Activated T-helper 1 cell treated with anti-CD3 and anti-CD28 coated beads, Interleukin-12 subunit alpha, Interleukin-12 subunit beta, Interleukin-2, Interleukin-4 antibody, amounts not matched to agents 30 ng/mL and 10 ng/mL and 1 ng/mL, durations not matched to agents 14 hours and 24 hours and 36 hours (primary cell): Measurements from ENCODE around the gene TOB1. TPM values are rescaled to one million over a fixed set of nuclear protein-coding genes. Genes with fewer than 3 reads are reported as not detected.
A peak's percentile ranks its signal among the peaks of the same experiment; 100 is the strongest.

Source experiments
- DNase-seq: peaks from one replicate; pipeline ENCODE4 v3.0.0; 2021; ENCODE audit warnings: low spot score
- H3K27ac Mint-ChIP-seq: one replicate; pipeline ENCODE4 v1.8.0; 2021; ENCODE audit warnings: mild to moderate bottlenecking, mixed read lengths
- H3K27me3 Mint-ChIP-seq: one replicate; pipeline ENCODE4 v1.8.0; 2022; ENCODE audit warnings: mild to moderate bottlenecking, moderate library complexity, mixed read lengths; ENCODE audit not compliant: insufficient read depth
- H3K36me3 Mint-ChIP-seq: one replicate; pipeline ENCODE4 v1.8.0; 2021; ENCODE audit warnings: low read depth, mixed read lengths
- H3K4me1 Mint-ChIP-seq: one replicate; pipeline ENCODE4 v1.8.0; 2021; ENCODE audit warnings: low read depth, mixed read lengths
- H3K4me3 Mint-ChIP-seq: one replicate; pipeline ENCODE4 v1.8.0; 2021; ENCODE audit warnings: mild to moderate bottlenecking, moderate library complexity, mixed read lengths
- H3K9me3 Mint-ChIP-seq: one replicate; pipeline ENCODE4 v1.8.0; 2021; ENCODE audit warnings: mixed read lengths
- intact Hi-C: fragments of 100-400 bp; cut with micrococcal nuclease; formaldehyde crosslinking; loops from one replicate; pipeline ENCODE4 v1.15.1; 2024
- total RNA-seq: library from RNA; stranded (reverse); gene quantifications from 2 replicates; pipeline ENCODE4 v1.2.3, GENCODE V29; 2022

The TOB1 gene
- total RNA-seq, 1 donor from 2014 or later: 35.5 TPM

GRCh38 chr17:50872710-50873424 lies 6.7 kb upstream of the TOB1 start:
- Mint-ChIP-seq H3K4me1 (peaks cover 43% of the 10 kb centered on the region), H3K27ac (no peak overlapping the region), H3K36me3 (peaks cover 1% of the 10 kb centered on the region), H3K9me3 (no peaks in the 10 kb centered on the region), H3K4me3 (no peak overlapping the region), H3K27me3 (peaks cover 7% of the 10 kb centered on the region)
- intact Hi-C loops: no loop called here
- peak; percentile 45 for DNase-seq

DNA sequence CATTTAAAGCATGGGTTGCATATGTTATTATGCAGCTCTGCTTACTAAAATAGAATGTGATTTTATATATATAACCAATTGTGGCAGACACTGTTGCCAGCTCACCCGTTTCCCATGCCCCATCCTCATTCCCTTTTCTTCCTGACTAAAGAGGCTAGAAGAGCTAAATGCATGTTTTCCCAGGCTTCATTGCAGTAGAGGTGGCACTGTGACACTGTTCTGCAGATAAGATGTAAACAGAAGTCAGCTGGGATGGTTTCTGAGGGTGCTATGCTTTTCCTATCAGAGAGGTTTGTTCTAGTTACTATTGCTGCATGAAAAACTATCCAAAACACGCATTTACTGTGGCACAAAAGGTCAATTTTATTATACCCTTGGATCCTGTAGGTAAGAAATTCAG lies 5.7 kb upstream of the TOB1 start:
- no peak for DNase-seq
- Mint-ChIP-seq H3K27ac (peak overlapping the region; percentile 50), H3K4me3 (peak overlapping the region; percentile 8), H3K9me3 (no peaks in the 10 kb centered on the region), H3K4me1 (peaks cover 52% of the 10 kb centered on the region), H3K27me3 (peaks cover 5% of the 10 kb centered on the region), H3K36me3 (peaks cover 1% of the 10 kb centered on the region)
- intact Hi-C loops: no loop called here

- intact Hi-C loops: no loop called here
- Mint-ChIP-seq H3K4me1 (peaks cover 52% of the 10 kb centered on the region), H3K27me3 (peaks cover 2% of the 10 kb centered on the region), H3K27ac (peak overlapping the region; percentile 50), H3K9me3 (no peaks in the 10 kb centered on the region), H3K36me3 (peaks cover 1% of the 10 kb centered on the region), H3K4me3 (peak overlapping the region; percentile 72)
- peak; percentile 59 for DNase-seq
Measured at GRCh38 chr17:50871364-50871763, 5.2 kb upstream of the TOB1 start.

DNA sequence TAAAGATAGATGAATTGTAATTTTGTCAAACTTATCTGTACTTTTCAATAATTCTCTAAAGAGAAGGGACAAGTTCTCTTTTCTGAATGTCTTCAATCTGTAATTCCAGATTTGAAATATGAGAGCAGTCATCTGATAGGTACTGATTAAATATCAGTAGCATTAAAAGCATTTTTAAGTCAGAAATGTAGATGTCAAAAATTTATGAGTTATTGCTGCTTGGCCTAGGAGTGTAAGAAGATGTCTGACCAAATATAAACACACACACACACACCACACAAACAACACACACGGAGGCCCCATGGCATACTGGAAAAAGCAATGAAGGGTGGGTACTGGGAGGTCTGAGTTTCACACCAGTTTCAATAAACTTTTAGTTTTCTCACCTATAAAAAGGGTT lies 2.4 kb upstream of the TOB1 start:
- Mint-ChIP-seq H3K27ac (peak overlapping the region; percentile 27), H3K27me3 (peaks cover 2% of the 10 kb centered on the region), H3K4me1 (peaks cover 66% of the 10 kb centered on the region), H3K4me3 (peak overlapping the region; percentile 91), H3K9me3 (no peaks in the 10 kb centered on the region), H3K36me3 (peaks cover 10% of the 10 kb centered on the region)
- no peak for DNase-seq
- intact Hi-C loops: no loop called here

DNA sequence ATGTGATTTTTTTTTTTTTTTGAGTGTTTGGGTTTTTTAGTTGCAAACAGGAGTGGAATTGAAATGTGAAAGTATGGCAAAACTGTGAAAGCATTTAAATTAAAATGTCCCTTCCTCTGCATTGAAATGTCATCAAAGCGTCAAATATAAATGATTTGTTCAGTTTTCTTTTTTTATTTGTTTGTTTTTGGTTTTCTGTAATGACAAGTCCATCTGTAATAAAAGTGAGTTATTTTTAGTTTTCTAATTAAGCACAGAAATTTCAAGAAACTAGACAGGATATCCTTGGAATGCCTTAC lies 1.9 kb upstream of the TOB1 start:
- H3K9me3 Mint-ChIP-seq: no peaks in the 10 kb centered on the region
- peaks cover 2% of the 10 kb centered on the region for H3K27me3 Mint-ChIP-seq
- H3K36me3 Mint-ChIP-seq: peaks cover 15% of the 10 kb centered on the region
- H3K27ac Mint-ChIP-seq: peak overlapping the region; percentile 99
- H3K4me1 Mint-ChIP-seq: peaks cover 66% of the 10 kb centered on the region
- intact Hi-C loops: no loop called here
- H3K4me3 Mint-ChIP-seq: peak overlapping the region; percentile 91
- no peak for DNase-seq

- Mint-ChIP-seq H3K9me3 (no peaks in the 10 kb centered on the region), H3K36me3 (peaks cover 19% of the 10 kb centered on the region), H3K4me1 (peaks cover 66% of the 10 kb centered on the region), H3K27me3 (peaks cover 2% of the 10 kb centered on the region), H3K27ac (peak overlapping the region; percentile 99), H3K4me3 (peak overlapping the region; percentile 91)
- intact Hi-C loops: loop anchor here (1.0 to 2.0 kb wide), 5 partner anchors 43 to 254 kb away; no protein-coding TSS in a partner anchor
- peak; percentile 81 for DNase-seq
Measured at GRCh38 chr17:50867363-50868139, 1.4 kb upstream of the TOB1 start.

GRCh38 chr17:50866950-50867362 lies 802 bp upstream of the TOB1 start:
- peaks cover 2% of the 10 kb centered on the region for H3K27me3 Mint-ChIP-seq
- peaks cover 20% of the 10 kb centered on the region for H3K36me3 Mint-ChIP-seq
- H3K4me1 Mint-ChIP-seq: peaks cover 61% of the 10 kb centered on the region
- H3K27ac Mint-ChIP-seq: peak overlapping the region; percentile 99
- peak overlapping the region; percentile 91 for H3K4me3 Mint-ChIP-seq
- intact Hi-C loops: loop anchor here (1.0 to 2.0 kb wide), 8 partner anchors 44 to 299 kb away; partner anchors contain the start of genes ANKRD40, NME1 and NME2
- peak; percentile 55 for DNase-seq
- no peaks in the 10 kb centered on the region for H3K9me3 Mint-ChIP-seq

- intact Hi-C loops: loop anchor here (1.0 to 2.0 kb wide), 5 partner anchors 45 to 300 kb away; partner anchors contain the start of genes ANKRD40, NME1 and NME2
- peaks cover 2% of the 10 kb centered on the region for H3K27me3 Mint-ChIP-seq
- H3K36me3 Mint-ChIP-seq: peaks cover 27% of the 10 kb centered on the region
- H3K4me1 Mint-ChIP-seq: peaks cover 58% of the 10 kb centered on the region
- DNase-seq: no peak
- no peaks in the 10 kb centered on the region for H3K9me3 Mint-ChIP-seq
- H3K27ac Mint-ChIP-seq: peak overlapping the region; percentile 44
- H3K4me3 Mint-ChIP-seq: peak overlapping the region; percentile 91
Measured at GRCh38 chr17:50865868-50866260, 290 bp downstream of the TOB1 start.

GRCh38 chr17:50865060-50865867 lies 890 bp downstream of the TOB1 start:
- peaks cover 2% of the 10 kb centered on the region for H3K27me3 Mint-ChIP-seq
- intact Hi-C loops: no loop called here
- H3K9me3 Mint-ChIP-seq: no peaks in the 10 kb centered on the region
- H3K4me3 Mint-ChIP-seq: peak overlapping the region; percentile 100
- DNase-seq: peak; percentile 48
- peaks cover 58% of the 10 kb centered on the region for H3K4me1 Mint-ChIP-seq
- H3K36me3 Mint-ChIP-seq: peaks cover 27% of the 10 kb centered on the region
- peak overlapping the region; percentile 99 for H3K27ac Mint-ChIP-seq

GRCh38 chr17:50864747-50865059 lies 1.5 kb downstream of the TOB1 start:
- H3K4me3 Mint-ChIP-seq: peak overlapping the region; percentile 100
- H3K27me3 Mint-ChIP-seq: peaks cover 2% of the 10 kb centered on the region
- peaks cover 54% of the 10 kb centered on the region for H3K4me1 Mint-ChIP-seq
- peak overlapping the region; percentile 99 for H3K27ac Mint-ChIP-seq
- H3K9me3 Mint-ChIP-seq: no peaks in the 10 kb centered on the region
- H3K36me3 Mint-ChIP-seq: peaks cover 27% of the 10 kb centered on the region
- intact Hi-C loops: no loop called here
- no peak for DNase-seq

GRCh38 chr17:50863931-50864330 lies 2.2 kb downstream of the TOB1 start:
- Mint-ChIP-seq H3K4me3 (peak overlapping the region; percentile 100), H3K9me3 (no peaks in the 10 kb centered on the region), H3K36me3 (peaks cover 27% of the 10 kb centered on the region), H3K27me3 (peaks cover 2% of the 10 kb centered on the region), H3K4me1 (peaks cover 51% of the 10 kb centered on the region), H3K27ac (no peak overlapping the region)
- DNase-seq: no peak
- intact Hi-C loops: loop anchor here (1.0 kb wide), 1 partner anchor 92 kb away; no protein-coding TSS in a partner anchor

DNA sequence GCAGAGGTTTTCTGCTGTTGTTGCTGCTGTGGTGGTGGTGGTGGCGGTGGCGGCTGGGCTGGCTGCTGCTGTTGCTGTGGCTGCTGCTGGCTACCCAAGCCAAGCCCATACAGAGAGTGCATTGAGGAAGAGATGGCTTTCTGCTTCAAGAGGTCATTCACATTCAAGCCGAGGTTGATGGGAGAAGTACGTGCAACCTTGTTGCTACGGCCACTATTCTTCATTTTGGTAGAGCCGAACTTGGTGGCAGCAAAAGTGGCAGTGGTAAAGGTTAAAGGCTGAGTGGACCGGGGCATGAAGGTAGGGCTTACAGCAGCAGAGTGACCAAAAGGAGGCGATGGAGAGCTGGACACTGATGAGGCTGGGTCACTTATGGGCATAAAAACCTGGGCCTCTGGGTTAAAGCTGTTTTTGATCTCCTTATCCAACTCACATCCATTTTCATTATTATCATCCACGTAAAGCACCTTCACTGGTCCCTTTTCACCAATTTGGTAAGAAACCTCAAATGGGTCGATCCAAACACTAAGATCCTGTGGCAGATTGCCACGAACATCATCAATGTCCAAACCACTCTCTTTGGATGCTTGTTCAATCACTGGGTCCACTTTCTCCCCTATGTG lies 2.8 kb downstream of the TOB1 start:
- Mint-ChIP-seq H3K9me3 (no peaks in the 10 kb centered on the region), H3K4me1 (peaks cover 46% of the 10 kb centered on the region), H3K36me3 (peaks cover 27% of the 10 kb centered on the region), H3K4me3 (peak overlapping the region; percentile 48), H3K27me3 (peaks cover 2% of the 10 kb centered on the region), H3K27ac (peak overlapping the region; percentile 67)
- intact Hi-C loops: loop anchor here (1.0 kb wide), 1 partner anchor 93 kb away; no protein-coding TSS in a partner anchor
- peak; percentile 8 for DNase-seq
